ENCODE measurements around the gene P2RX1.

The P2RX1 gene

GRCh38 chr17:3887804-3888203, 28.5 kb downstream of the P2RX1 start:
- DNase-seq (ENCODE audit: low spot score), result no peak

GRCh38 chr17:3887394-3887793, 28.9 kb downstream of the P2RX1 start:
- DNase-seq (ENCODE audit: low spot score), result no peak

- DNase-seq (ENCODE audit: low spot score), result no peak
Observed at GRCh38 chr17:3886776-3887175, 29.5 kb downstream of the P2RX1 start.

DNA sequence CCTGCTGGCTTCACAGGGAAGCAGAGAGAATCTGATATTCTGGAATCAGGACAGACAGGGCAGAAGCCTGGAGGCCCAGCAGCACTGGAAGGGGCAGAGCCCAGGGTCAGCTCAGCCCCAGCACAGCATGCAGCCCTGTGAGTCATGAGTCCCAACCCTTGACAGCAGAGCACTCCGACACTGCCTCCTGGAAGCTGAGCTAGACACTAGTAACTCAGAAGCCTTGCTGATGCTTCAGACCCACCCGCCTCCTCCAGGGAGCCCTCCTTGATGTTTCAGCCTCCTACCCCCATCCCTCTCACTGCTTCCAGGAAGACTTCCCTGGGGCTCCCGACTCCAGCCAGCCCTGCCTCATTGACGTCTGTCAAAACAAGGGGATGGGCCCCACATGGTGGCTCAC, 30.3 kb downstream of the P2RX1 start:
- DNase-seq (ENCODE audit: low spot score), result no peak

- DNase-seq (ENCODE audit: low spot score), result no peak
Observed at GRCh38 chr17:3885271-3885670, 31.0 kb downstream of the P2RX1 start.

GRCh38 chr17:3884188-3884587, 32.1 kb downstream of the P2RX1 start:
- DNase-seq (ENCODE audit: low spot score), result no peak

- DNase-seq (ENCODE audit: low spot score), result no peak
Observed at GRCh38 chr17:3882276-3882675, 34.0 kb downstream of the P2RX1 start.

DNA sequence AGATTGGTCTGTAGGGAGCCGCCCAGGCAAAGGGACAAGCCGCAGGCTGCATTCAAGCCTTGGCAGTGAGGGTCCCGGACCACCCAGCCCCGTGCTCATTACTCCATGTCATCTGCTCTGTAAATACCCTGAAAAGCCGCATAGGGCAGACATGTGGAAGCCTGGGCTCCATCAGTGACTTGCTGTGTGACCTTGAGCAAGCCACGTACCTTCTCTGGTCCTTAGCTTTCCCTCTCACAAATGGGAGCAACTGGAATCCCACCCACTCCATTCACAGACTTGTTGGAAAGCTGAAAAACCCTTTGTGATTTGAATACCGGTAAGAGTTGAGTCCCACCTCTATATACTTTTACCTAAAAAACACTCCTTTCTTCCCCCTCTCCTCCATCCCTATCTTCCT, 35.3 kb downstream of the P2RX1 start:
- DNase-seq (ENCODE audit: low spot score), result no peak

GRCh38 chr17:3879591-3880417, 36.5 kb downstream of the P2RX1 start:
- DNase-seq (ENCODE audit: low spot score), result no peak

- DNase-seq (ENCODE audit: low spot score), result peak; percentile 57
Observed at GRCh38 chr17:3879186-3879585, 37.1 kb downstream of the P2RX1 start.

- DNase-seq (ENCODE audit: low spot score), result no peak
Observed at GRCh38 chr17:3877220-3877619, 39.0 kb downstream of the P2RX1 start.

GRCh38 chr17:3875317-3875716, 40.9 kb downstream of the P2RX1 start:
- no peak for DNase-seq (ENCODE audit: low spot score)

GRCh38 chr17:3873862-3874261, 42.4 kb downstream of the P2RX1 start:
- no peak for DNase-seq (ENCODE audit: low spot score)

GRCh38 chr17:3870871-3871306, 45.4 kb downstream of the P2RX1 start:
- DNase-seq (ENCODE audit: low spot score), result no peak

DNA sequence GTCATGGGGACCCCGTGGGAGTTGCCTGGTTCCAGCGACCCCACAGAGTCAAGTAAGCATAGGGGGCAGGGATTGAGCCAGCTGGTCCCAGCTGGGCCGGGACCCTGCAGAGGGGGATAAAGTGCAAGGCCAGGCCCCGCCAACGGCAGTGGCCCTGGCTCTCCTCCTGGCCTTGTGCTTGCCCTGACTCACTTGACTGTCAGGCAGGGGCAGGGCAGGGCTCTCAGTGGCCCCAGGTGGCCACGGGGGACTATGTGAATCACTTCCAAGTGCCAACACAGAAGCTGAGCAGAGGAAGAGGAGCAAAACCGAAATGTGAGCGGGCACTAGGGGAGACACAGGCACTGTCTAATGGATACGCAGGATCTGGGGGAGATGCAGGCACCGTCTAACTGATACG, 48.7 kb downstream of the P2RX1 start:
- no peak for DNase-seq (ENCODE audit: low spot score)

DNA sequence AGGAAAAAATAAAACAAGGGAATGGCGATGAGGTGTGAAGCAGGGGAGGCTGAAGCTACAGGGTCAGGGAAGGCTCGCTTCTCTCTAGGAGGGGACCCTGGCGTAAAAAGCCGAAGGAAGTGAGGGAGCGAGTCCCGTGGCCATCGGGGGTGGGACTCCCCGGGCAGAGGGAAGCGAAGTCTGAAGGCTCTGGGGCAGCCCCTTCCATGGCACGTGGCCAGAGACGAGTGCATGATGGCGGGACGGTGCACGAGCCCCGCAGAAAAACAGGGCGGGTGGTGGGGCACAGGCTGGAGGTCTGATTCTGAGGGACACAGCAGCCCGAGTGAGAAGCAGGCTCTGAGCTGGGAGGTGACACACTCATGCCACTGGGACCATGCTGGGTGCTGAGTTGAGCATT, 49.2 kb downstream of the P2RX1 start:
- DNase-seq (ENCODE audit: low spot score), result no peak

DNA sequence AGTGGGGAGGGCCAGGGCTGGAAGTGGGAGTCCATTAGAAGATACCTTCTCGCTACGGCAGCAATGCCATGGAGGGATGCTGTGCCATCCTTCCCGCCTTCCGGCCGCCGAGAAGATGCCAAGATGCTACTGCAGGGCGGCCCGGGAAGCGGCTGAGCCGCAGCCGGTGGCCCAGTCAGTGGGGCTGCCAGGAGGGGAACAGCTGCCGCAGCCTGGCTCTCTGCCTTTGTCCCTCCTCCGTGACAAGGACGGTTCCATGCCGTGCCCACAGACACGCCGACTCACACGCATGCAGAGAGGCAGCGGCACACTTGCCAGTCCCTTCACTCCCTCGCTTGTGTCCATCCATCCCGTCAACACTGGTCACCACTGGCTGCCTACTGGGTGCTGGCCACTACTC, 50.0 kb downstream of the P2RX1 start:
- peak; percentile 27 for DNase-seq (ENCODE audit: low spot score)

DNA sequence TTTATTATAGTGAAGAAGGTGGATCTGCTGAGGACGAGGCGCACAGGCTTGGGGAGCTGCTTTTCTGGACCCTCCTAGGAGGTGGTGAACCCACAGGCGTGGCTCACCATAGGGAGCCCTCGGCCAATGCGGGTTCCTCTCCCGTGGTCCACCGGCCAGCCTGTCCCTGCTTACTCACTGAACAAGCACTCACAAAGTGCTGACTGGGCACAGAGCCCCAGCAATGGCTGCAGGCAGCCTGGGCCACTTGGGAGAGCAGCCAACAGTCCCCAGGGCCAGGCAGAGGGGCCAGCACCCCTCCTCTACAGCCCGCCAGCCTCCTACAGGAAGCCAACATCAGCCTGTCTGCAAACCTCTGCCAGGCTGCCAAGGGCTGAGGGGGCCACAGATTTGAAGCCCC, 51.1 kb downstream of the P2RX1 start:
- no peak for DNase-seq (ENCODE audit: low spot score)

DNA sequence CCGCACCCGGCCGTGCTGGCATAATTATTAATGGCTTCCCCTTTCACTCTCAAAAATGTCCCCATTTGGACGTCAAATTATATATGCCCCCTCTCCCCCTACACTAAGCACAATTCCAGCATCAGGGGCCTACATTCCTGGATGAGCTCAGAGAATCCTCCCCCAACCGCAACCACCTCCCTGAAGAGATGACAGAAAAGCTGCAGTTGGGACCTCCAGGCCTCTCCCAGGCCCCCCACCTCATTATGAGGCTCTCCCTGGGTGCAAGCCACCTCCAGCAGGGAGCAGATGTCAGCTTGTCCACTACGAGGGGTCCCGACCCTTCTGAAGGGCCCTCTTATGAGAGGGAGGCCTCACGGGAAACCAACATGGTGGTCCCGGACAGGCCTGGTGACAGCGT, 51.7 kb downstream of the P2RX1 start:
- no peak for DNase-seq (ENCODE audit: low spot score)

DNA sequence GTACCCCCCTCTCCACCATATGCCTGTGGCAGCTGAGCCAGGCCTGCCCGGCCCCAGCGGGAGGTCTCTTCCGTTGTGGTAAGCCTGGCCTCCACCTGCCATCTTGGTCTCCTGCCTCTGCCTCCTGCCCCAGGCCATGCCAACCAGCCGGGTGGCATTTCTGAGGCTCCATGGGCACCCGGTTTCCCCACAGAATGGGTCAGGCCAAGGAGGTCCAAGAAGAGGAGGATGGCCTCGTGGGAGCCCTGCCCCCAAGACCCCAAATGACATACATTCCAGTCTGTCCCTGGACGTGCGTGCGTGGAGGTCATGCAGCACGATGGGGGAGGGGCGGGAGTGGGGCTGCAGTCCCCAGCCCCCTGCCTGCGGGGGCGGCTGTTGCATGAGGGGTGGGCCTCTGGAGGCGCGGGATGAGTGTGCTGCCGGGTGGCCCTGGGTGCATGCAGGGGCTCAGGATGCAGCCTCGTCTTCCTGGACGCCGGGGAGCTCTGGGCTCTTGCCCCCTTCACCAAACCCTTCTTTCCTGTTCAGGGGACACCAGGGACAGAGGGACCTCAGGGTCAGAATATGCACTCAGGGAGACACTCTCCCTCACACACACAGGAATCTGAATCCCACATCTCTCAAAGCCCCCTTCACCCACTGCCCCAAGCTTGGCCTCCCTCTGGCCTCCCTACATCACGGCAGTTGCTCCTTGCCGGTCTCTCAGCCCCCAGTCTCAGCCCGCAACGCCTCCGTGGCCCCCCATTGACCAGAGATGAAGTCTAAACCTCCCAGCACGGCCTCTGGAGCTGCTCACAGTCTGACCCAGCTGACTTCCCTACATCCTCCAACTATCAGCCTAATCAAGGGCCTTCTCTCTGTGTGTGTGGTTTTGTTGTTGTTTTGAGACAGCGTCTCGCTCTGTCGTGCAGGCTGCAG, 54.2 kb downstream of the P2RX1 start:
- DNase-seq (ENCODE audit: low spot score), result no peak

DNA sequence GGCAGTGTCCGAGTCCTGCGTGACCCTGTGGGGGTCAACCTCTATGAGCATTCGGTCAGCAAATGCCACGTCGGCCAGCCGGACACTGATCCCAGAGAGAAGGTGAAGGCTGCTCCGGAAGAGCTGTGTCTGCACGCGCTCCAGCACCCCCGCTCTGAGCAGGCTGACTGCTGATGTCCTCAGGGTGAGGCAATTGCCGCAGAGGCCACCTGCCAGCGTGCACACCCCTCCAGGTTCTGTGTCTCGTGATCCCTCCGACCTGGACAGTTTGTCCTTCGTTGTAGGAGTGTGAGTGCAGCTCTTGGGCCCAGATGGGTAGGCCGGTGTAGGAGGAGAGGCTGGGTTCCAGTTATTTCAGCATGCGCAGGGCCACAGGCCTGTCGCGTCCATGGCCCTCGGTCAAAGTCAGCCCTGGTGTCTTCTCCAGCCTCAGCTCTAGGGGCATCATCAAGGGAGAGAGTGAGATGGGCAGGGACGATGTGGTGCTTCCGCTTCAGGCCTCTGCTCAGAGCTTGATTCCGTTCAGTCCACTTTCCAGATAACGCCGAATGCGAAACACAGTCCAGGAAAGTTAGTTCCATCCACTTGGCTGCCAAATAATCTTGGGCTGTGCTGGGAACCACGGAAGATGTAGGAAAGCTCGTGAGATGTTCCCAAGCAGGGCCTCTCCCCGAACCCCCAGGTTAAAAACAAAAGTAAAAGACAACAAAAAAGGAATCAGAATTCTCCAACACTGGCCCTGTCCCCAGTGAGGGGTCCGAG, 55.1 kb downstream of the P2RX1 start:
- DNase-seq (ENCODE audit: low spot score), result no peak

DNA sequence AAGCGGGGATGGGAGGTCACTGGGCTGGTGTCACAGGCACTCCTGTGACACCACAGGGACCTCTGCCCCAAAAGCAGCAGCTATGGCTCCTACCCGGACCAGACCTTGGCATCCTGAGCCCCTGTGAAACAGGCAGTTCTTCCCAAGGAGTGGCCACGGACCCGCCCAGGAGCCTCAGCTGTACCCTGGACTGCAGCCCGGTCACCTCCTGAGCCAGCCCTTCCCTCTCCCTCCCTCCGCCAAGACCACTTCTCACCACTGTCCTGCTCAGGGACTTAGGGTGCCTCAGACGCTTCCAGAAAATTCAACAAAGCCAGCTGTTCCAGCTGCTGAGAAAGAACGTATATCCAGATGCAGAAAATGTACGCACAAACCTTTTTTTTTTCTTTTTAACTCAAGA, 56.3 kb downstream of the P2RX1 start:
- DNase-seq (ENCODE audit: low spot score), result no peak
